Hepatocyte (in vitro differentiated cells): ENCODE measurements around the gene CEACAM19. TPM values are rescaled to one million over a fixed set of nuclear protein-coding genes. Genes with fewer than 3 reads are reported as not detected.

Source experiments
- DNase-seq: peaks from one replicate; pipeline ENCODE4 v3.0.0-alpha.2; 2016; ENCODE audit warnings: low spot score
- H2AFZ ChIP-seq: fragments of 200-600 bp; sonication (generic); 2 replicates; pipeline ENCODE4 v1.6.0; 2016; ENCODE audit warnings: antibody characterized with exemption, mild to moderate bottlenecking
- H3K27ac ChIP-seq: fragments of 200-600 bp; sonication (generic); 2 replicates; pipeline ENCODE4 v1.5.1; 2016; ENCODE audit warnings: mild to moderate bottlenecking
- H3K27me3 ChIP-seq: fragments of 200-600 bp; sonication (generic); 2 replicates; pipeline ENCODE4 v1.6.1; 2016
- H3K36me3 ChIP-seq: fragments of 200-600 bp; sonication (generic); replicated peaks from 2 replicates; pipeline ENCODE4 v1.5.1; 2016; ENCODE audit warnings: low read depth; ENCODE audit not compliant: insufficient read depth
- H3K4me1 ChIP-seq: fragments of 200-600 bp; sonication (generic); 2 replicates; pipeline ENCODE4 v1.5.1; 2016; ENCODE audit warnings: mild to moderate bottlenecking, moderate library complexity; ENCODE audit not compliant: insufficient read depth
- H3K4me2 ChIP-seq: fragments of 200-600 bp; sonication (generic); 2 replicates; pipeline ENCODE4 v1.6.0; 2016
- H3K4me3 ChIP-seq: fragments of 200-600 bp; sonication (generic); 2 replicates; pipeline ENCODE4 v1.5.1; 2016; ENCODE audit warnings: mild to moderate bottlenecking
- H3K79me2 ChIP-seq: fragments of 200-600 bp; sonication (generic); 2 replicates; pipeline ENCODE4 v1.6.0; 2017; ENCODE audit warnings: mild to moderate bottlenecking
- H3K9me2 ChIP-seq: fragments of 200-600 bp; sonication (generic); replicated peaks from 2 replicates; pipeline ENCODE4 v1.6.0; 2017; ENCODE audit warnings: mild to moderate bottlenecking; ENCODE audit not compliant: insufficient read depth
- H3K9me3 ChIP-seq: fragments of 200-600 bp; sonication (generic); 2 replicates; pipeline ENCODE4 v1.5.1; 2016; ENCODE audit warnings: low read depth, mild to moderate bottlenecking
- H4K20me1 ChIP-seq: fragments of 200-600 bp; sonication (generic); 2 replicates; pipeline ENCODE4 v1.6.0; 2016; ENCODE audit warnings: mild to moderate bottlenecking; ENCODE audit not compliant: insufficient read depth, poor library complexity, severe bottlenecking
- CTCF ChIP-seq: fragments of 200-600 bp; sonication (generic); IDR thresholded peaks from 2 replicates; pipeline ENCODE4 v1.5.1; 2016; ENCODE audit warnings: antibody characterized with exemption, mild to moderate bottlenecking; ENCODE audit not compliant: poor library complexity
- EZH2 ChIP-seq: fragments of 200-600 bp; sonication (generic); IDR thresholded peaks from 2 replicates; pipeline ENCODE4 v1.6.1; 2016; ENCODE audit warnings: antibody characterized with exemption, mild to moderate bottlenecking, borderline replicate concordance
- EZH2phosphoT487 ChIP-seq: fragments of 200-600 bp; sonication (generic); IDR thresholded peaks from one replicate; pipeline ENCODE4 v1.6.1; 2018; ENCODE audit warnings: antibody characterized with exemption, mild to moderate bottlenecking, low read depth, moderate library complexity; ENCODE audit not compliant: unreplicated experiment, severe bottlenecking
- WGBS: methylation state at CpG from one replicate; pipeline ENCODE4 v1.1.6; 2016; ENCODE audit warnings: low lambda C conversion rate; ENCODE audit errors: missing lambda C conversion rate; 5-methylcytosine and 5-hydroxymethylcytosine counted together
- polyA plus RNA-seq: library from polyadenylated mRNA; unstranded; fragments of >200 nt; fragmentation: Nextera tagmentation; extraction: Ambion mirVana; gene quantifications from 2 replicates; pipeline ENCODE4 v1.2.1, GENCODE V29; 2016
- total RNA-seq: library from RNA; depleted of rRNA; stranded (reverse); fragments of >200 nt; gene quantifications from 2 replicates; pipeline ENCODE4 v1.2.3, GENCODE V29; 2014

CEACAM19 gene
- total and polyA plus RNA-seq, 2 experiments from 2014 or later, result 2.8 to 5.6 TPM

- 85% methylated on average over 3 of the region's 3 CpGs for WGBS
- Histone ChIP-seq H3K4me2 (no peak overlapping the region), H3K79me2 (peaks cover 11% of the 10 kb centered on the region), H3K36me3 (no peaks in the 10 kb centered on the region), H3K4me3 (no peak overlapping the region), H3K27me3 (no peaks in the 10 kb centered on the region), H3K9me3 (no peaks in the 10 kb centered on the region), H4K20me1 (peaks cover 2% of the 10 kb centered on the region), H3K27ac (peak overlapping the region; percentile 96), H3K4me1 (peaks cover 51% of the 10 kb centered on the region), H2AFZ (no peak overlapping the region), H3K9me2 (no peaks in the 10 kb centered on the region)
- TF ChIP-seq EZH2phosphoT487, result no peak
- no peak for TF ChIP-seq CTCF
- no peak for TF ChIP-seq EZH2
- DNase-seq, result no peak
Measured at GRCh38 chr19:44640518-44640917, 30.8 kb upstream of the CEACAM19 start.

- Histone ChIP-seq H3K9me2 (no peaks in the 10 kb centered on the region), H3K9me3 (no peaks in the 10 kb centered on the region), H3K79me2 (peaks cover 23% of the 10 kb centered on the region), H2AFZ (no peak overlapping the region), H3K27ac (peak overlapping the region; percentile 96), H3K4me2 (no peak overlapping the region), H3K27me3 (no peaks in the 10 kb centered on the region), H3K36me3 (no peaks in the 10 kb centered on the region), H3K4me1 (peaks cover 44% of the 10 kb centered on the region), H3K4me3 (no peak overlapping the region), H4K20me1 (peaks cover 11% of the 10 kb centered on the region)
- TF ChIP-seq EZH2 (no peak), EZH2phosphoT487 (no peak), CTCF (no peak)
- 86% methylated on average over 9 of the region's 9 CpGs for WGBS
- no peak for DNase-seq
Measured at GRCh38 chr19:44641501-44642265, 29.6 kb upstream of the CEACAM19 start.

- Histone ChIP-seq H3K4me2 (peak overlapping the region; percentile 74), H3K79me2 (peaks cover 30% of the 10 kb centered on the region), H3K4me3 (no peak overlapping the region), H3K27me3 (no peaks in the 10 kb centered on the region), H3K36me3 (no peaks in the 10 kb centered on the region), H3K4me1 (peaks cover 38% of the 10 kb centered on the region), H3K9me2 (no peaks in the 10 kb centered on the region), H2AFZ (no peak overlapping the region), H3K9me3 (no peaks in the 10 kb centered on the region), H3K27ac (peak overlapping the region; percentile 96), H4K20me1 (peaks cover 11% of the 10 kb centered on the region)
- DNase-seq, result no peak
- WGBS, result 19% methylated on average over 1 of the region's 1 CpG
- TF ChIP-seq EZH2, result no peak
Measured at GRCh38 chr19:44642377-44642776, 28.9 kb upstream of the CEACAM19 start.

- peak; percentile 93 for DNase-seq
- Histone ChIP-seq H2AFZ (peak within 1 kb of the TSS; percentile 54), H3K4me2 (peak within 1 kb of the TSS; percentile 74), H4K20me1 (peaks cover 19% of the 10 kb centered on the region), H3K4me1 (peaks cover 27% of the 10 kb centered on the region), H3K9me2 (no peaks in the 10 kb centered on the region), H3K79me2 (peaks cover 40% of the 10 kb centered on the region), H3K9me3 (no peaks in the 10 kb centered on the region), H3K27ac (peak within 1 kb of the TSS; percentile 96), H3K36me3 (no peaks in the 10 kb centered on the region), H3K4me3 (peak within 1 kb of the TSS; percentile 66), H3K27me3 (no peaks in the 10 kb centered on the region)
- WGBS, result under 1% methylated on average over 46 of the region's 70 CpGs
- TF ChIP-seq EZH2phosphoT487 (no peak), CTCF (no peak), EZH2 (no peak)
Measured at GRCh38 chr19:44643605-44644401, 27.5 kb upstream of the CEACAM19 start, which contains the start of gene PVR. PVR (plus strand) TSS chr19:44643910; CDS start chr19:44644097, 187 bp downstream.
